OCI-LY7 (cell line): ENCODE results near the gene NRP1.

Source experiments
- EZH2phosphoT487 ChIP-seq: fragments of 200-600 bp; sonication (generic); IDR thresholded peaks from 2 replicates; pipeline ENCODE4 v1.6.1; 2018; ENCODE audit warnings: low read depth, borderline replicate concordance, mild to moderate bottlenecking, mixed run types, antibody characterized with exemption, low read length, moderate library complexity, mixed read lengths
- TF ChIP-seq, protein P1 (sequence below): fragments of 200-600 bp; sonication (generic); conservative IDR thresholded peaks from 2 replicates; pipeline ENCODE4 v1.5.1; 2014; ENCODE audit warnings: mild to moderate bottlenecking, antibody characterized with exemption, low read length, moderate library complexity, mixed read lengths

DNA sequence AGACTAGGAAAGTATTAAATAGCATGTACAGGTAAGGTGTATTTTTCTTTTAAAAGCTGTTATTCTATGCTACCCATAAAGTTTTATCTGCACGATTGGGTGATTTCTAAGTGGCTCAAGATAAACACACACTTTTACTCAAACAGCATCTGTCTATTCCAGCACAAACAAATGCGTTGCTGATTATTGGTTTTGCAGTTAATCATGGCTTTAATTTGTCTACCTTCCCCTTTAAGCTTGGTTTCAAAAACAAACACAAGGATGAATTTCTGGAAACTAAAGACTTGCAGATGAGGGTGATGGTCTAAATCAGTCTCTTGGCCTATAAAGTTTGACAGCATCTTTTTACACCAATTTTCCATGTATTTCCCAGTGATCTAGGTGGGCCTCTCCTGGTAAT lies 94.2 kb downstream of the NRP1 start:
- TF ChIP-seq, protein P1, sequence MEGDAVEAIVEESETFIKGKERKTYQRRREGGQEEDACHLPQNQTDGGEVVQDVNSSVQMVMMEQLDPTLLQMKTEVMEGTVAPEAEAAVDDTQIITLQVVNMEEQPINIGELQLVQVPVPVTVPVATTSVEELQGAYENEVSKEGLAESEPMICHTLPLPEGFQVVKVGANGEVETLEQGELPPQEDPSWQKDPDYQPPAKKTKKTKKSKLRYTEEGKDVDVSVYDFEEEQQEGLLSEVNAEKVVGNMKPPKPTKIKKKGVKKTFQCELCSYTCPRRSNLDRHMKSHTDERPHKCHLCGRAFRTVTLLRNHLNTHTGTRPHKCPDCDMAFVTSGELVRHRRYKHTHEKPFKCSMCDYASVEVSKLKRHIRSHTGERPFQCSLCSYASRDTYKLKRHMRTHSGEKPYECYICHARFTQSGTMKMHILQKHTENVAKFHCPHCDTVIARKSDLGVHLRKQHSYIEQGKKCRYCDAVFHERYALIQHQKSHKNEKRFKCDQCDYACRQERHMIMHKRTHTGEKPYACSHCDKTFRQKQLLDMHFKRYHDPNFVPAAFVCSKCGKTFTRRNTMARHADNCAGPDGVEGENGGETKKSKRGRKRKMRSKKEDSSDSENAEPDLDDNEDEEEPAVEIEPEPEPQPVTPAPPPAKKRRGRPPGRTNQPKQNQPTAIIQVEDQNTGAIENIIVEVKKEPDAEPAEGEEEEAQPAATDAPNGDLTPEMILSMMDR, result no peak
- TF ChIP-seq EZH2phosphoT487, result no peak
